Activated T-cell treated with anti-CD3 and anti-CD28 coated beads, Interleukin-2, amount 50 U/mL, for 24 hours (primary cell): ENCODE results near the gene PLG.
"Not testable (repeated sequence)": the region's sequence is repeated elsewhere in the genome, so short reads cannot be mapped to it uniquely, and the experiment has no call there.

Source experiments
- DNase-seq: peaks from one replicate; pipeline ENCODE4 v3.0.0-alpha.2; 2020
- H3K27ac Mint-ChIP-seq: 2 replicates; pipeline ENCODE4 v1.8.0; 2020; ENCODE audit warnings: mild to moderate bottlenecking, mixed read lengths
- H3K27me3 Mint-ChIP-seq: 2 replicates; pipeline ENCODE4 v1.8.0; 2020; ENCODE audit warnings: mixed read lengths
- H3K36me3 Mint-ChIP-seq: 2 replicates; pipeline ENCODE4 v1.8.0; 2020; ENCODE audit warnings: low read depth, mixed read lengths
- H3K4me1 Mint-ChIP-seq: 2 replicates; pipeline ENCODE4 v1.8.0; 2020; ENCODE audit warnings: low read depth, mixed read lengths
- H3K4me3 Mint-ChIP-seq: 2 replicates; pipeline ENCODE4 v1.8.0; 2020; ENCODE audit warnings: mild to moderate bottlenecking, moderate library complexity, mixed read lengths
- H3K9me3 Mint-ChIP-seq: 2 replicates; pipeline ENCODE4 v1.8.0; 2020; ENCODE audit warnings: mixed read lengths

Gene PLG

GRCh38 chr6:160775792-160776580 lies 73.9 kb downstream of the PLG start:
- Mint-ChIP-seq H3K4me1 (no peaks in the 10 kb centered on the region), H3K27me3 (no peaks in the 10 kb centered on the region), H3K9me3 (no peaks in the 10 kb centered on the region), H3K4me3 (no peak overlapping the region), H3K27ac (no peak overlapping the region), H3K36me3 (no peaks in the 10 kb centered on the region)
- no peak for DNase-seq

- not testable (repeated sequence) for H3K4me1 Mint-ChIP-seq, H3K4me3 Mint-ChIP-seq, H3K27ac Mint-ChIP-seq, H3K36me3 Mint-ChIP-seq, DNase-seq, H3K27me3 Mint-ChIP-seq, H3K9me3 Mint-ChIP-seq
Measured at GRCh38 chr6:160779095-160779494, 77.1 kb downstream of the PLG start.

- DNase-seq, H3K36me3 Mint-ChIP-seq, H3K27ac Mint-ChIP-seq, H3K4me1 Mint-ChIP-seq, H3K27me3 Mint-ChIP-seq, H3K4me3 Mint-ChIP-seq, H3K9me3 Mint-ChIP-seq: not testable (repeated sequence)
Measured at GRCh38 chr6:160780656-160781055, 78.6 kb downstream of the PLG start.

- no peak for DNase-seq
- H3K4me1 Mint-ChIP-seq: no peaks in the 10 kb centered on the region
- peaks cover 3% of the 10 kb centered on the region for H3K27me3 Mint-ChIP-seq
Measured at GRCh38 chr6:160781298-160781697, 79.3 kb downstream of the PLG start.

GRCh38 chr6:160782228-160782627 lies 80.2 kb downstream of the PLG start:
- Mint-ChIP-seq H3K27ac (no peak overlapping the region), H3K36me3 (no peaks in the 10 kb centered on the region), H3K9me3 (no peaks in the 10 kb centered on the region), H3K27me3 (peaks cover 12% of the 10 kb centered on the region), H3K4me1 (no peaks in the 10 kb centered on the region), H3K4me3 (no peak overlapping the region)
- no peak for DNase-seq

More at GRCh38 chr6:160781298-160781697, 79.3 kb downstream of the PLG start:
- H3K36me3 Mint-ChIP-seq: no peaks in the 10 kb centered on the region
- no peaks in the 10 kb centered on the region for H3K9me3 Mint-ChIP-seq
- H3K4me3 Mint-ChIP-seq: no peak overlapping the region
- no peak overlapping the region for H3K27ac Mint-ChIP-seq

- DNase-seq: no peak
- Mint-ChIP-seq H3K4me1 (no peaks in the 10 kb centered on the region), H3K4me3 (no peak overlapping the region), H3K27me3 (peaks cover 19% of the 10 kb centered on the region), H3K27ac (no peak overlapping the region), H3K36me3 (no peaks in the 10 kb centered on the region), H3K9me3 (no peaks in the 10 kb centered on the region)
Measured at GRCh38 chr6:160783741-160784140, 81.7 kb downstream of the PLG start.

- Mint-ChIP-seq H3K27me3 (peaks cover 17% of the 10 kb centered on the region), H3K4me1 (peaks cover 15% of the 10 kb centered on the region)
- DNase-seq, H3K27ac Mint-ChIP-seq, H3K36me3 Mint-ChIP-seq, H3K4me3 Mint-ChIP-seq, H3K9me3 Mint-ChIP-seq: not testable (repeated sequence)
Measured at GRCh38 chr6:160788126-160788525, 86.1 kb downstream of the PLG start.

- H3K27me3 Mint-ChIP-seq: peaks cover 17% of the 10 kb centered on the region
- no peak for DNase-seq
- no peak overlapping the region for H3K4me3 Mint-ChIP-seq
- H3K36me3 Mint-ChIP-seq: no peaks in the 10 kb centered on the region
- H3K9me3 Mint-ChIP-seq: no peaks in the 10 kb centered on the region
- H3K27ac Mint-ChIP-seq: peak overlapping the region; percentile 75
- peaks cover 15% of the 10 kb centered on the region for H3K4me1 Mint-ChIP-seq
Measured at GRCh38 chr6:160788806-160789205, 86.8 kb downstream of the PLG start.

- DNase-seq: no peak
- Mint-ChIP-seq H3K36me3 (no peaks in the 10 kb centered on the region), H3K9me3 (no peaks in the 10 kb centered on the region), H3K4me1 (peaks cover 15% of the 10 kb centered on the region), H3K27me3 (peaks cover 17% of the 10 kb centered on the region), H3K4me3 (no peak overlapping the region), H3K27ac (no peak overlapping the region)
Measured at GRCh38 chr6:160789263-160790027, 87.4 kb downstream of the PLG start.

GRCh38 chr6:160790028-160790792 lies 88.2 kb downstream of the PLG start:
- H3K4me1 Mint-ChIP-seq: peaks cover 15% of the 10 kb centered on the region
- H3K36me3 Mint-ChIP-seq: no peaks in the 10 kb centered on the region
- DNase-seq: no peak
- no peak overlapping the region for H3K27ac Mint-ChIP-seq
- H3K27me3 Mint-ChIP-seq: peaks cover 17% of the 10 kb centered on the region
- no peak overlapping the region for H3K4me3 Mint-ChIP-seq
- no peaks in the 10 kb centered on the region for H3K9me3 Mint-ChIP-seq

GRCh38 chr6:160791459-160791858 lies 89.4 kb downstream of the PLG start:
- H3K9me3 Mint-ChIP-seq: no peaks in the 10 kb centered on the region
- DNase-seq: no peak
- no peak overlapping the region for H3K4me3 Mint-ChIP-seq
- peaks cover 15% of the 10 kb centered on the region for H3K4me1 Mint-ChIP-seq
- H3K27ac Mint-ChIP-seq: peak overlapping the region; percentile 36
- H3K36me3 Mint-ChIP-seq: no peaks in the 10 kb centered on the region
- peaks cover 15% of the 10 kb centered on the region for H3K27me3 Mint-ChIP-seq

GRCh38 chr6:160791981-160792418 lies 90.0 kb downstream of the PLG start:
- no peak overlapping the region for H3K4me3 Mint-ChIP-seq
- no peak overlapping the region for H3K27ac Mint-ChIP-seq

GRCh38 chr6:160792708-160793107 lies 90.7 kb downstream of the PLG start:
- Mint-ChIP-seq H3K27ac (no peak overlapping the region), H3K27me3 (peaks cover 4% of the 10 kb centered on the region), H3K36me3 (no peaks in the 10 kb centered on the region), H3K4me3 (no peak overlapping the region), H3K9me3 (peaks cover 4% of the 10 kb centered on the region), H3K4me1 (peaks cover 15% of the 10 kb centered on the region)
- no peak for DNase-seq

More at GRCh38 chr6:160791981-160792418, 90.0 kb downstream of the PLG start:
- Mint-ChIP-seq H3K9me3 (peaks cover 2% of the 10 kb centered on the region), H3K27me3 (peaks cover 9% of the 10 kb centered on the region), H3K36me3 (no peaks in the 10 kb centered on the region), H3K4me1 (peaks cover 15% of the 10 kb centered on the region)
- DNase-seq: no peak

GRCh38 chr6:160793652-160794051 lies 91.6 kb downstream of the PLG start:
- Mint-ChIP-seq H3K9me3 (peaks cover 6% of the 10 kb centered on the region), H3K4me3 (no peak overlapping the region), H3K27ac (no peak overlapping the region), H3K27me3 (no peaks in the 10 kb centered on the region), H3K36me3 (no peaks in the 10 kb centered on the region), H3K4me1 (peaks cover 15% of the 10 kb centered on the region)
- no peak for DNase-seq
